ENCODE data around the gene ADRA2A.

Gene ADRA2A

DNA sequence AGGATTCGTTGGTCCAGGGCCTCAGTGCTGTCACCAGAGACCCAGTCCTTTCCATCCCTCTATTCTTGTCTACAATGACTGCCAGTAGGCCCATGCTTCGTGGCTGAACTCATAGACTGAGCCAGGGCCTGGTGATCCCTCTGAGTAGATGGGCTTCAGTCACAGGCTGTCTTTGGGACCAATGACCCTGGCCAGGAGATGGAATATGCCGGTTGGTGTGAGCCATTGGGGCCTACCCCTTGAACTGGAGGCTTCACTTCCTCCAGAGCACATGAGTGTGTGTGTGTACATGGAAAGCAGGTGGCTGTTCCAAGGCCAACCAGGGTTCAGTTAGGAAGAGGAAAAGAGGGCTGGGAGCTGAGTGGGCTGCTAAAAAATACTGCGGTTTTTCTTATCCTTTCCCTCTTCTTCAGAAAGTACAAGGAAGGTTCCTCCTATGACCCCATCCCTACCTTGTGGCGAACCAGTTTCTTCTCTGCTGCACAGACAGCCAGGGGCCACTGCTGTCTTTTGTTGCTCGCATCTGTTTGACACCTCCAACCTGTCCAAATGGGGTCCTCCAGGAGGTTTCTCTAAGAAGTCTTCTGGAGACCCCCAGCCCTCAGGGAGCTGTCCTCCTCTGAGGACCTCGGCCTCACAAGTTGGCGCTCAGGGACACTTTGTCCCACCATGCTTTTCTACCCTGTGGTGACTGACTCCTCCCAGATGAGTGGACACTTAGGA, 36.6 kb downstream of the ADRA2A start:
- Histone ChIP-seq H3K36me3 (ENCODE audit: control insufficient read depth, insufficient read depth, low read length, severe bottlenecking) (no peaks in the 10 kb centered on the region), H3K9me3 (ENCODE audit: control insufficient read depth, low read length) (no peaks in the 10 kb centered on the region), H3K27me3 (replicated peaks; ENCODE audit: control insufficient read depth, insufficient read depth, low read length) (no peaks in the 10 kb centered on the region), H3K9ac (ENCODE audit: low read length) (no peak overlapping the region), H3K4me3 (ENCODE audit: low read length) (no peak overlapping the region), H3K4me1 (ENCODE audit: control insufficient read depth, insufficient read depth, low read length) (peaks cover 18% of the 10 kb centered on the region)
- DNase-seq (ENCODE audit: low read depth): no peak

GRCh38 chr10:111113961-111114757, 37.3 kb downstream of the ADRA2A start:
- H3K4me3 ChIP-seq (ENCODE audit: low read length): no peak overlapping the region
- no peaks in the 10 kb centered on the region for H3K27me3 ChIP-seq (replicated peaks; ENCODE audit: control insufficient read depth, insufficient read depth, low read length)
- no peaks in the 10 kb centered on the region for H3K9me3 ChIP-seq (ENCODE audit: control insufficient read depth, low read length)
- H3K9ac ChIP-seq (ENCODE audit: low read length): no peak overlapping the region
- no peak for DNase-seq (ENCODE audit: low read depth)
- peaks cover 18% of the 10 kb centered on the region for H3K4me1 ChIP-seq (ENCODE audit: control insufficient read depth, insufficient read depth, low read length)
- no peaks in the 10 kb centered on the region for H3K36me3 ChIP-seq (ENCODE audit: control insufficient read depth, insufficient read depth, low read length, severe bottlenecking)

DNA sequence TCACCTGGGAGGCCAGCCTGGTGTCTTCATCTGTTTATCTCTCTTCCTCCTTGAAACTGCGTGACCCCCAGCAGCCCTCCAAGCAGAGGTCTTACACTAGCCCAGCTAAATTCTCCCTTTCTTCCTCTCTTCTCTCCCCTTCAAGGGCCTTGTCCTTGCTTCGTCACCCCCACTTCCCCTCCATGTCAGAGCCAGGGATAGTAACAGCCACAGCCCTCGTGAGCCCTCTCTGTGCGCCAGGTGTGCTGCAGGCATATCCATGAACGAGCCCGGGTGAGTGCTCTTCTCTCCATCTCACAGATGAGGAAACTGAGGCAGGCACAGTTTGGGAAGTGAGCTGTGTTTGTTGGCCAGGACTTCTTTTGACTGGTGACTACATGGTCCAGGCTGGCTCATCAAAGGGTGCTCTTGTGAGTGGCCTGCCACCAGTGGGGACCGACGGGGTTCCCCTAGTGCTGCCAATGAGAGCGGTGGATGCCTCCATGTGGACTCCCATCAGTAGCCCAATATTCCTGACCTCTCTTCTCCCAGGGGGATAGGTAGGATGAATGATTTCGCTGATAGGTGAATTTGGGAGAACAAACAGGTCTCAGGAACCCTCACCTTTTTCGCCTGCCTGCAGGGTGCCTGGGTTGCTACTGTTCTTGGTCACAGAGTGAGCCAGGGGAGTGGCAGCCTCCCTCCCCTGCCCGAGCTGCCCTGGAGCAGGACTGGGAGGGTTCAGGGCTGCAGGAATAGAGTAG, 38.1 kb downstream of the ADRA2A start:
- no peak overlapping the region for H3K4me3 ChIP-seq (ENCODE audit: low read length)
- H3K27me3 ChIP-seq (replicated peaks; ENCODE audit: control insufficient read depth, insufficient read depth, low read length): no peaks in the 10 kb centered on the region
- H3K4me1 ChIP-seq (ENCODE audit: control insufficient read depth, insufficient read depth, low read length): peaks cover 18% of the 10 kb centered on the region
- no peak overlapping the region for H3K9ac ChIP-seq (ENCODE audit: low read length)
- H3K36me3 ChIP-seq (ENCODE audit: control insufficient read depth, insufficient read depth, low read length, severe bottlenecking): no peaks in the 10 kb centered on the region
- no peak for DNase-seq (ENCODE audit: low read depth)
- H3K9me3 ChIP-seq (ENCODE audit: control insufficient read depth, low read length): no peaks in the 10 kb centered on the region

- Histone ChIP-seq H3K36me3 (ENCODE audit: control insufficient read depth, insufficient read depth, low read length, severe bottlenecking) (no peaks in the 10 kb centered on the region), H3K4me3 (ENCODE audit: low read length) (no peak overlapping the region), H3K4me1 (ENCODE audit: control insufficient read depth, insufficient read depth, low read length) (peaks cover 18% of the 10 kb centered on the region), H3K9me3 (ENCODE audit: control insufficient read depth, low read length) (no peaks in the 10 kb centered on the region), H3K27me3 (replicated peaks; ENCODE audit: control insufficient read depth, insufficient read depth, low read length) (no peaks in the 10 kb centered on the region), H3K9ac (ENCODE audit: low read length) (no peak overlapping the region)
- DNase-seq (ENCODE audit: low read depth): no peak
Measured at GRCh38 chr10:111116211-111116610, 39.4 kb downstream of the ADRA2A start.

GRCh38 chr10:111116762-111117445, 40.1 kb downstream of the ADRA2A start:
- no peaks in the 10 kb centered on the region for H3K9me3 ChIP-seq (ENCODE audit: control insufficient read depth, low read length)
- H3K4me3 ChIP-seq (ENCODE audit: low read length): no peak overlapping the region
- no peak for DNase-seq (ENCODE audit: low read depth)
- H3K9ac ChIP-seq (ENCODE audit: low read length): no peak overlapping the region
- no peaks in the 10 kb centered on the region for H3K36me3 ChIP-seq (ENCODE audit: control insufficient read depth, insufficient read depth, low read length, severe bottlenecking)
- peaks cover 18% of the 10 kb centered on the region for H3K4me1 ChIP-seq (ENCODE audit: control insufficient read depth, insufficient read depth, low read length)
- H3K27me3 ChIP-seq (replicated peaks; ENCODE audit: control insufficient read depth, insufficient read depth, low read length): no peaks in the 10 kb centered on the region

GRCh38 chr10:111117528-111118277, 40.9 kb downstream of the ADRA2A start:
- Histone ChIP-seq H3K27me3 (replicated peaks; ENCODE audit: control insufficient read depth, insufficient read depth, low read length) (peaks cover 4% of the 10 kb centered on the region), H3K36me3 (ENCODE audit: control insufficient read depth, insufficient read depth, low read length, severe bottlenecking) (no peaks in the 10 kb centered on the region), H3K4me1 (ENCODE audit: control insufficient read depth, insufficient read depth, low read length) (peaks cover 18% of the 10 kb centered on the region), H3K9ac (ENCODE audit: low read length) (no peak overlapping the region), H3K9me3 (ENCODE audit: control insufficient read depth, low read length) (no peaks in the 10 kb centered on the region), H3K4me3 (ENCODE audit: low read length) (no peak overlapping the region)
- DNase-seq (ENCODE audit: low read depth): no peak

DNA sequence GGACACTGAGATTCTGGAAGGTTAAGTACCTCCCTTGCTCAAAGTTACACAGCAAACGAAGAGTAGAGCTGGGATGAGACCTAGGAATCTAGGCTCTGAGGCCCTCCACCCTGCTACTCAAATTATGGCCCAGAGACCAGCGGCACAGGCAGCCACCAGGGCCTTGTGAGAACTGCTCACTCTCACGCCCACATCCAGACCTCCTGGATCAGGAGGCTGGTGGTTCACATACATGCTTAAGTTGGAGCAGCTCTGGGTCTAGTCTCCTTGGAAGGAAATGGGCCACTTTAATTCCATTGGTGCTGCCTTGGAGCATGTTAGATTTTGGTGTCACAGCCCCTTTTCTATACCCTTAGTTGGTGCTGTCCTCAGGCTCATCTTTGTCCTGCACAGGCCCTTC, 41.9 kb downstream of the ADRA2A start:
- H3K36me3 ChIP-seq (ENCODE audit: control insufficient read depth, insufficient read depth, low read length, severe bottlenecking): no peaks in the 10 kb centered on the region
- no peak for DNase-seq (ENCODE audit: low read depth)
- peaks cover 7% of the 10 kb centered on the region for H3K27me3 ChIP-seq (replicated peaks; ENCODE audit: control insufficient read depth, insufficient read depth, low read length)
- H3K4me1 ChIP-seq (ENCODE audit: control insufficient read depth, insufficient read depth, low read length): peaks cover 18% of the 10 kb centered on the region
- H3K9me3 ChIP-seq (ENCODE audit: control insufficient read depth, low read length): no peaks in the 10 kb centered on the region
- H3K4me3 ChIP-seq (ENCODE audit: low read length): no peak overlapping the region
- H3K9ac ChIP-seq (ENCODE audit: low read length): no peak overlapping the region

- Histone ChIP-seq H3K36me3 (ENCODE audit: control insufficient read depth, insufficient read depth, low read length, severe bottlenecking) (no peaks in the 10 kb centered on the region), H3K4me1 (ENCODE audit: control insufficient read depth, insufficient read depth, low read length) (peaks cover 10% of the 10 kb centered on the region), H3K9ac (ENCODE audit: low read length) (no peak overlapping the region), H3K9me3 (ENCODE audit: control insufficient read depth, low read length) (no peaks in the 10 kb centered on the region), H3K4me3 (ENCODE audit: low read length) (no peak overlapping the region), H3K27me3 (replicated peaks; ENCODE audit: control insufficient read depth, insufficient read depth, low read length) (peaks cover 11% of the 10 kb centered on the region)
- no peak for DNase-seq (ENCODE audit: low read depth)
Measured at GRCh38 chr10:111119637-111120036, 42.8 kb downstream of the ADRA2A start.

DNA sequence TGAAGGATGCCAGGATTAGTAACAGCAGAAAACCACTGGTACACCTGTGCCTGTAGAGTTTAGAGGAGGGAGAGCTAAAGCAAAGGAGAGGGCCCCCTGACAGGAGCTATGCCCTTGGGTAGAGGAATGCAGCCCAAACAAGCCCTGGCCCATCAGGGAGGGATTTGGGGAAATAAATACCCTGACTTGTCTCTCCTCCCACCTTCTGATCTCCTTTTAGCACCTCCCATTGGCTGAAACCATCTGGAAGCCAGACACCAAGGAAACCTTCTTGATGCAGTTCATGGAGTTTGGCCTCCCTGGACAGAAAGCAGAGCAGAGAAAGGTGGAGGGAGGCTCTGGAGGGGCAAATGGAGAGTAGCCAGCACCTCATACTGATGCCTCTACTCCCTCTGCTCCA, 45.3 kb downstream of the ADRA2A start:
- H3K36me3 ChIP-seq (ENCODE audit: control insufficient read depth, insufficient read depth, low read length, severe bottlenecking): no peaks in the 10 kb centered on the region
- no peaks in the 10 kb centered on the region for H3K9me3 ChIP-seq (ENCODE audit: control insufficient read depth, low read length)
- H3K9ac ChIP-seq (ENCODE audit: low read length): no peak overlapping the region
- DNase-seq (ENCODE audit: low read depth): no peak
- peaks cover 11% of the 10 kb centered on the region for H3K4me1 ChIP-seq (ENCODE audit: control insufficient read depth, insufficient read depth, low read length)
- peaks cover 11% of the 10 kb centered on the region for H3K27me3 ChIP-seq (replicated peaks; ENCODE audit: control insufficient read depth, insufficient read depth, low read length)
- H3K4me3 ChIP-seq (ENCODE audit: low read length): no peak overlapping the region

- peaks cover 5% of the 10 kb centered on the region for H3K4me1 ChIP-seq (ENCODE audit: control insufficient read depth, insufficient read depth, low read length)
- H3K9ac ChIP-seq (ENCODE audit: low read length): no peak overlapping the region
- no peak overlapping the region for H3K4me3 ChIP-seq (ENCODE audit: low read length)
- no peaks in the 10 kb centered on the region for H3K36me3 ChIP-seq (ENCODE audit: control insufficient read depth, insufficient read depth, low read length, severe bottlenecking)
- H3K27me3 ChIP-seq (replicated peaks; ENCODE audit: control insufficient read depth, insufficient read depth, low read length): peaks cover 11% of the 10 kb centered on the region
- DNase-seq (ENCODE audit: low read depth): no peak
- no peaks in the 10 kb centered on the region for H3K9me3 ChIP-seq (ENCODE audit: control insufficient read depth, low read length)
Measured at GRCh38 chr10:111123883-111124282, 47.1 kb downstream of the ADRA2A start.

Data from adipocyte (in vitro differentiated cells).